Type B pancreatic cell (in vitro differentiated cells): ENCODE data around the gene MRPS6. TPM values are rescaled to one million over a fixed set of nuclear protein-coding genes. Genes with fewer than 3 reads are reported as not detected.

Experiments used
- DNase-seq: peaks from one replicate; pipeline ENCODE4 v3.0.0; 2021; ENCODE audit warnings: mixed read lengths; ENCODE audit not compliant: unreplicated experiment; ENCODE audit errors: extremely low spot score
- H3K27ac Mint-ChIP-seq: 2 replicates; pipeline ENCODE4 v1.8.0; 2021; ENCODE audit warnings: mild to moderate bottlenecking, mixed read lengths
- H3K27me3 Mint-ChIP-seq: 2 replicates; pipeline ENCODE4 v1.8.0; 2021; ENCODE audit warnings: mixed read lengths
- H3K36me3 Mint-ChIP-seq: 2 replicates; pipeline ENCODE4 v1.8.0; 2021; ENCODE audit warnings: mixed read lengths
- H3K4me1 Mint-ChIP-seq: one replicate; pipeline ENCODE4 v1.8.0; 2021; ENCODE audit warnings: mixed read lengths; ENCODE audit not compliant: unreplicated experiment
- H3K4me3 Mint-ChIP-seq: 2 replicates; pipeline ENCODE4 v1.8.0; 2021; ENCODE audit warnings: mild to moderate bottlenecking, mixed read lengths
- H3K9me3 Mint-ChIP-seq: 2 replicates; pipeline ENCODE4 v1.8.0; 2021; ENCODE audit warnings: mixed read lengths
- total RNA-seq: library from RNA; stranded (reverse); gene quantifications from 2 replicates; pipeline ENCODE4 v1.2.1, GENCODE V29; 2021; ENCODE audit warnings: low replicate concordance
- TF ChIP-seq, protein P1 (sequence below): fragments of 200-600 bp; sonication (generic); conservative IDR thresholded peaks from 2 replicates; pipeline ENCODE4 v1.5.0; 2021; ENCODE audit warnings: antibody characterized with exemption, mild to moderate bottlenecking

Gene MRPS6
- total RNA-seq, 1 donor from 2014 or later, result 74.8 TPM

DNA sequence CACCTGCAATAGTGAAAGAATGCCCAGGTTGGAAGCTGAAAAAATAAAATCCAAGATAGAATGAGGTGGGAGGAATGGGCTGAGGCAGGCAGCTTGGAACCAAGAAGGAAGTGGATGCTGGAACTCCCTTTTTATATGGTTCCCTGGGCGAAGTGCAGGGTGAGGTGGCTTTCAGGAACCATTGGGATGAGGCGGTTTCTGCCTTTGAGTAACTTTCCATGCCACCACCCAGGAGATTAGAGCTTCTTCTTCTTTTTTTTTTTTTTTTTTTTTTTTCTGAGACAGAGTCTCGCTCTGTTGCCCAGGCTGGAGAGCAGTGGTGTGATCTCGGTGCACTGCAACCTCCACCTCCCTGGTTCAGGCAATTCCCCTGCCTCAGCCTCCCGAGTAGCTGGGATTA lies 17.8 kb upstream of the MRPS6 start:
- Mint-ChIP-seq H3K27ac (no peak overlapping the region), H3K9me3 (no peaks in the 10 kb centered on the region), H3K4me3 (no peak overlapping the region), H3K27me3 (no peaks in the 10 kb centered on the region), H3K36me3 (no peaks in the 10 kb centered on the region), H3K4me1 (no peaks in the 10 kb centered on the region)
- DNase-seq, result no peak
- TF ChIP-seq, protein P1, sequence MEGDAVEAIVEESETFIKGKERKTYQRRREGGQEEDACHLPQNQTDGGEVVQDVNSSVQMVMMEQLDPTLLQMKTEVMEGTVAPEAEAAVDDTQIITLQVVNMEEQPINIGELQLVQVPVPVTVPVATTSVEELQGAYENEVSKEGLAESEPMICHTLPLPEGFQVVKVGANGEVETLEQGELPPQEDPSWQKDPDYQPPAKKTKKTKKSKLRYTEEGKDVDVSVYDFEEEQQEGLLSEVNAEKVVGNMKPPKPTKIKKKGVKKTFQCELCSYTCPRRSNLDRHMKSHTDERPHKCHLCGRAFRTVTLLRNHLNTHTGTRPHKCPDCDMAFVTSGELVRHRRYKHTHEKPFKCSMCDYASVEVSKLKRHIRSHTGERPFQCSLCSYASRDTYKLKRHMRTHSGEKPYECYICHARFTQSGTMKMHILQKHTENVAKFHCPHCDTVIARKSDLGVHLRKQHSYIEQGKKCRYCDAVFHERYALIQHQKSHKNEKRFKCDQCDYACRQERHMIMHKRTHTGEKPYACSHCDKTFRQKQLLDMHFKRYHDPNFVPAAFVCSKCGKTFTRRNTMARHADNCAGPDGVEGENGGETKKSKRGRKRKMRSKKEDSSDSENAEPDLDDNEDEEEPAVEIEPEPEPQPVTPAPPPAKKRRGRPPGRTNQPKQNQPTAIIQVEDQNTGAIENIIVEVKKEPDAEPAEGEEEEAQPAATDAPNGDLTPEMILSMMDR, result no peak

DNA sequence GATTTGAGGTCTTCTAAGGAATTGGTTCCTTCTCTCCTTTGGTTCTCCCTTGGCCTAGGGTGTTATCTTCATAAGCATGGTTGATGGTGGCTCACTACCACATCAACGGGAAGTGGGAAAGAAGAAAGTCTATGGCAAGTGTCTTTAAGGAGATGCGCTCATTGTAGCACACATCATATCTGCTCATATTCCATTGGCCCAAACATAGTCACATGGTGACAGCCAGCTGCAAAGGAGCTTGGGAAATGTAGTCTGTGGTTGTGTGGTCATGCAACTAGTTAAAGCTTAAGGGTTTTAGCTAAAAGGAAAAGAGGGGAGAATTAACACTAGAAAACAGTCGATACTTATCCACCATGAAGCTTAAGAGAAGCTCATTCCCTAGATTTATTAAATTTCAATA lies 11.4 kb upstream of the MRPS6 start:
- H3K9me3 Mint-ChIP-seq, result no peaks in the 10 kb centered on the region
- H3K4me3 Mint-ChIP-seq, result no peak overlapping the region
- DNase-seq, result no peak
- H3K27me3 Mint-ChIP-seq, result peaks cover 3% of the 10 kb centered on the region
- TF ChIP-seq, protein P1, result no peak
- no peak overlapping the region for H3K27ac Mint-ChIP-seq
- H3K4me1 Mint-ChIP-seq, result no peaks in the 10 kb centered on the region
- H3K36me3 Mint-ChIP-seq, result no peaks in the 10 kb centered on the region

DNA sequence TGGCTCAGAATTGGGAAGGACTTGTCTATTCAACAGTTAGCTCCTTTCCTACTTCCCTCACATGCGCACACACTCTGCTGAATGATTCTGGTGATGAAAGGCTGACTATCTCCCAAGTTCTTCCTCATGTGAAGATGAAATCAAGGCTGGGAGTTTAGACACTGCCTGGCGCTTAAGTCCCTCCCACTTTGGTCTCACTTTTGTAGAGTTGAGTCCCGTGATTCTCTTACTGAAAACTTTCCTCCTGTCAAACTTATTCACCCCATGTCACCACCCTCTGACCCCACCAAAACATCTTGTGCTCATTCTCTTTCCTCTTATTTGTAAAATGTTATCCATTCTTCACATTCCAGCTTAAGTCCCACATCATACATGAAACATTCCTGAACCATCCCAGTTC lies 8.4 kb upstream of the MRPS6 start:
- no peak for DNase-seq
- no peaks in the 10 kb centered on the region for H3K9me3 Mint-ChIP-seq
- no peaks in the 10 kb centered on the region for H3K4me1 Mint-ChIP-seq
- peaks cover 9% of the 10 kb centered on the region for H3K27me3 Mint-ChIP-seq
- no peak overlapping the region for H3K4me3 Mint-ChIP-seq
- TF ChIP-seq, protein P1, result no peak
- no peaks in the 10 kb centered on the region for H3K36me3 Mint-ChIP-seq
- H3K27ac Mint-ChIP-seq, result no peak overlapping the region

DNA sequence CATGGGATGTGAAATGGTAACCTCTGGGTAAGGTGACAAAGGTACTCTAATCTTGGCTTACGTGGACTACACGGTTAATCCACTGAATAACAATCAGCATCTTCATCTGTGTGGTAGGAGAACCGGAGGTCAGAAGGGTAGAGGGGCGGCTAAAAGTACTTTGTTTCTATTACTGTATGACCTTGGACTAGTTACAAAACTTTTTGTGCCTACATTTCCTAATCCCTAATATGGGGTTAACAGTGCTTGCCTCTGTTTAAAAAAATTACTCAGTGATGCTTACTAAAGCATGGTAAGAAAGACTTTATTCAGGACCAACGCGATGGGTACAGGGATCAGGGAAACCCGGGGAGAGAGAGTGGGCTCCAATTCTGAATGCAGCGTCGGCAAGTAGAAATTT lies 1.7 kb upstream of the MRPS6 start:
- DNase-seq, result no peak
- H3K27ac Mint-ChIP-seq, result peak overlapping the region; percentile 19

DNA sequence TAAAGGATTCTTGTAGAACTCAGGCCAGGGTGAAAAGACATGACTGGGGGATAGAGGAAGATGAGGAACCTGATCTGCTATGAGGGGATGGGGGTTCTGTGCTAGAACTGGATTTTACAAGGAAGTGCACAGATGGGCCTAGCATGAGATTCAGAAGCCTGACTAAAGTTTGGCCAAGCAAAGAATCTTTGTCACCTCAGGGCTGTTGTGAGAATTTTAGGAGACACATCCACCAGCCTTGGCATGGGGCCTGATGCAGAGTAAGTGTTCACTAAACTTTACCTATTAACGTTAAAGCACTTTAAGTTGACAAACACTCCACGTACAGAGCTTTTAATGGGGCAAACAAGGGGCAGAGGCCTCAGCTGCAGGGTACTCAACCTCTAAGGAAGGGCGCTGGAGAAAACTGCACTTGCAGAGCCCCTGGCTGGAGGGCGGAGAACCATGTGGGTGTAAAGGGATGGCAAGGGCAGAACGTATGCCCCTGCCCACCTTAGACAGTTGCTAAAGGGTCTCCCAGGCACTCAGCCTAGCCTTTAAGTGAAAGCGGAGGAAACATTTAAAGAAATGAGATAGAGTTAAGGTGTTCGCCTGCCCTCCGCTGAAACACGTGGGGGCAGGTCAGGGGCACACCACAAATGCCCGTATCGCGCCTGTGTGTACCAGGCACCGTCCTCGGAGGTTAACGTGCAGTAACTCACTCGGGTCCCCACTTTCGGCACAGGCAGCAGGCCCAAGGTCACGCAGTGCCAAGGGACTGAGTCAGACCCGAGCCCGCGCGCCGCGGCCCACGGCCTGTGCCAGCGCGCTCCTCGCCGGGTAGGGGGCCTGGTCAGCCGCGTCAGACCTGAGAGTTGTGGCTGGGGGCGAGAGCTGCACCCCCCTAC lies 990 bp upstream of the MRPS6 start:
- TF ChIP-seq, protein P1, result no peak
- peaks cover 22% of the 10 kb centered on the region for H3K36me3 Mint-ChIP-seq
- peaks cover 27% of the 10 kb centered on the region for H3K4me1 Mint-ChIP-seq
- peak; percentile 72 for DNase-seq
- peak overlapping the region; percentile 87 for H3K4me3 Mint-ChIP-seq
- H3K27ac Mint-ChIP-seq, result peak overlapping the region; percentile 19
- H3K27me3 Mint-ChIP-seq, result peaks cover 6% of the 10 kb centered on the region
- no peaks in the 10 kb centered on the region for H3K9me3 Mint-ChIP-seq

More for the DNA sequence above, 1.7 kb upstream of the MRPS6 start:
- H3K4me3 Mint-ChIP-seq, result peak overlapping the region; percentile 87
- peaks cover 6% of the 10 kb centered on the region for H3K27me3 Mint-ChIP-seq
- TF ChIP-seq, protein P1, result no peak
- no peaks in the 10 kb centered on the region for H3K9me3 Mint-ChIP-seq
- peaks cover 18% of the 10 kb centered on the region for H3K36me3 Mint-ChIP-seq
- H3K4me1 Mint-ChIP-seq, result peaks cover 20% of the 10 kb centered on the region
